Measurements from ENCODE around the gene ICOS.

DNA sequence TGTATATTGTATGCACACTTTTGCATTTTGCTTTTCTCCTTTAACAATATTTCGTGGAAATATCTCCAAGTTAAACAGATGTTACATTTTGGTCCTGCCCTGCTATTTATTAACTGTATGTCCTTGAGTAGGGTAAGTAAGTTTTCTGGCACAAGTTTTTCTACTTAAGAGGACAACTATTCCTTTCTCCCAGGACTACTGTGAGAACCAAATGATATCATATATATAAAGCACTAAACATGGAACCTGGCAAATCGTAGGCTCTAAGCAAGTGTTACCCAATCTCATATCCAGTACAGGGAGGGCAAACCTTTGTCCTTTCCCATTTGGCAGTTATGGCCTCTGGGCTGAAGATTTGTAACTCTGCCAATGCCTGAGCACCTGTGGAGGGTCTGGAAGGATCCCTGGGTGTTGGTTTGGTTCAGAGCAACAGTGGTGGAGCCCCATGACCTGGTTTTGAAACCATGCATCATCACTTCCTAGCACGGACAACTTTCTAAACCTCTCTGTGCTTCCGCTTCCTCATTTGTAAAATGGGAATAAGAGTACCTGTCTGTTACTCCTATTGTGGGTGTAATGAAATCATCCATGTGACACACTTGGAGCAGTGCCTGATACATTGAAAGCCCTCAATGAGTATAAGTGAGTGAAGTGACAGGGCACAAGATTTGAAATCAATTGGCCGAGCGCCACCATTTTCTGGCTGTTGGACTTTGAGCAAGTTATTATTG lies 28.3 kb upstream of the ICOS start:
- TF ChIP-seq BHLHE40 (IDR thresholded peaks at IDR 0.05; ENCODE audit: borderline replicate concordance in 1 of 2, low read depth in 2 of 2, low read length in 1 of 2) (no peak), CREM (IDR thresholded peaks at IDR 0.05; ENCODE audit: low read depth) (no peak), TCF7 (IDR thresholded peaks at IDR 0.05; ENCODE audit: borderline replicate concordance) (no peak), YY1 (IDR thresholded peaks at IDR 0.05; ENCODE audit: low read depth, low read length) (no peak), MXI1 (IDR thresholded peaks at IDR 0.05; ENCODE audit: low read depth, low read length) (no peak)

Measured in GM12878 (cell line).